NCI-H2107 treated with DMSO at 0.1 percent for 48 hours (cell line): ENCODE results near the gene MCU.
"Not testable (repeated sequence)": the region's sequence is repeated elsewhere in the genome, so short reads cannot be mapped to it uniquely, and the experiment has no call there.

Source experiments
- DNase-seq: peaks from one replicate; lab custom pipeline; 2025; ENCODE audit not compliant: unreplicated experiment; lab: John Stamatoyannopoulos, UW

The MCU gene

GRCh38 chr10:72686430-72686829 lies 5.5 kb upstream of the MCU start:
- not testable (repeated sequence) for DNase-seq

DNA sequence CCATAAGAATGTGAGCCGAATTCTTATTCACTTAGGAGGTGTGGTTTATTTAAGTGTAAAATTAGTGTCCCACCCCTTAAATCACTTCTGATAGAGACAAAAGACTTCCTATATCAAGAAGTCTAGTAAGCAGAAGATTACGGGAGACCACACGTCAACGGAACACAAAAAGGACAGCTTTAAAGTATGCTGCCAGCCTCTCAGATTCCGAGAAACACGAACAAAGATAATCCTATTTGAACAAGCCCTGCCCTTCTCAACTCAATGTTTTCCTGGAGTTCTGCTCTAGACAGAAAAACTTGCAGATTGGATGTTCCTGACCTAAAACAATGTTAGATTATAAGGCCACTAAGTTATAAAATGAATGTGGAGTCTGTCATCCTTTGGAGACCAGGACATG lies 4.9 kb upstream of the MCU start:
- no peak for DNase-seq

GRCh38 chr10:72688208-72688651 lies 3.7 kb upstream of the MCU start:
- DNase-seq = no peak

DNA sequence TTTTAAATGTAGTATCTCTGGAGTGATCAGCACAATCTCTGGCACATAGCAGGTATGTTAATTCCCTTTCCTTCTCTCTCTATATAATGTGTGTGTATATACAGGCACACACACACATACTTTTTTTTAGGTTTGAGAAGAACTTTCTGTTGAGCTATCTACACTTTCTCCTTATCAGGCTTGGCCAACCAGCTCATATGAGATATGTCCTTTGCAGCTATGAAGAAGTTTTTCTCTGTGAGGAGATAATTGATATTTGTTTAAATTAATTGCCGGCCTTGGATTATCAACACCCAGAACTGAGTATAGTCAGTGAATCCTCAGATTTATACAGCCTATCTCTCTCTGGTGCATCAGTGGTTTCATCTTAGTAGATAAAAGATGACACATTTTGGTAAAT lies 2.3 kb upstream of the MCU start:
- no peak for DNase-seq

GRCh38 chr10:72690071-72690755 lies 1.7 kb upstream of the MCU start:
- no peak for DNase-seq

DNA sequence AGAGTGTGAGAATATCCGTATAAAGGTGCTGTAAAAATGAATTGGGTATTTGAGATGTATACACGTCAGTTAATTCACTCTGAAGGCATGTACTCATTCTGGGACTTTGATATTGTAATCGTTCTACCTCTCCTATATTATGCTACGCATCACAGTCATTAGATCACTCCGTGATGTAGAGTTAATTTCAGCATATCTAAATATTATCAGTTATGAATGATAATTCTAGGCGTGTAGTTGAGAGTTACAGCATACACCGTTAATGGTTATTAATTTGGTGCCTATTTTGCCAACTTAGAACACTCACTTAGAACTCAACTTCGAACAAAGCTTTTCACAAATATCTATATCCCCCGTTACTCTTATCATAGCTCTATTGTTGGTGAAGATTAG lies 477 bp upstream of the MCU start:
- DNase-seq = no peak

GRCh38 chr10:72692744-72692993 lies 726 bp downstream of the MCU start:
- no peak for DNase-seq

GRCh38 chr10:72692994-72693781 lies 1.2 kb downstream of the MCU start:
- DNase-seq = no peak

DNA sequence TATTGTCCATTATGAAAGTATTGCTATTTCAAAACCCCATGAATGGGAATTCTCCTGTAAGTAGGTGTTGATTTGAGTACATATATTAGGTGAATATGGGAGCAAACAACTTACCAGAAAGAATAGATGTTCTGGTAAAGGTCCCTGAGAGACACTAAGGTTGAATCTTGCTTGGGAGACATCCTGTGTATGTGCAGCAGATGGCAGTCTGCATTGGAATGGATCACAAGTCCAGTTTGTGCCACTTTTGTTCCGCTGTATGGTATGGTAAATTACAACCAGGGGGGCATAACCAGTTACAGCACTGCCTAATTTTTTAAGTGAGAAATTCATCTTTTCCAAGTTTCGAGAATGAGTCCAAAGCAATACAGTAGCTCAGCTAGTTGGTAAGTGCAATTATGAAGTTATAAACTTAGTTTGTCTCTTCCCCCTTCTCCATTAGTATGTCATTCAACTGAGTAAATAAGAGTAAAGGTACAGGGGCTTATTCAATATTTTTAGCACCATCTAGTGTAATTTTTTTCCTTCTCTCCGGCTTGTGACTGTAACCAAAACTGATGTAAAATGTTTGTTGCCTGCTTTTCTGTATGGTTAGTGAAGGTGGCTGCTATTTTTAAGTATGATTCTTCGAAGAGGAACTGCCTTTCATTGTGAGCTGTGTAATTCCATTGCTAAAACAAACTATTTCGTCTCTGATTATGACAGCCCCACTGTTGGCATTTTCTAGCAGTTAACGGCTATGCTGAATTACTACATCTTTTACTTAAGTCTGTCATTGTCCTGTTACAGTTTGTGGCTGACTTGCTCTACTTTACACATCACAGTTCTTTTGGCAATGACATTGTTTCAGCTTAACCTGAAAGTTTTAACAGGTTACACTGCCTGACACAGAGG lies 2.8 kb downstream of the MCU start:
- DNase-seq = no peak

DNA sequence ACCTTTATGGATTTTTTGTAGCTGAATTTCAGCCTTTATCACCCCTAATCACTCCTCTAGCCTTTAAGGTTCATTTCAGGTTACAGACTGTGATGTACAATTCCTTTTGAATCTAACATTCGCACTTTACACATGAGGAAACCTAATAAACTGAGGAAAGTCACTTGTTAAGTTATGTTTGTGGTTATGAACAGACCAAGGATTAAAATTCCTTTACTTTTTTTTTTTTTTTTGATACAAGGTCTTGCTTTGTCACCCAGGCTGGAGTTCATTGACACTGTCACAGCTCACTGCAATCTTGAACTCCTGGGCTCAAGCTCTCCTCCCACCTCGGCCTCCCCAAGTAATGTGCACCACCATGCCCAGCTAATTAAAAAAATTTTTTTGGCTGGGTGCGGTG lies 3.6 kb downstream of the MCU start:
- no peak for DNase-seq

- DNase-seq = no peak
These were observed 5.8 kb downstream of the MCU start for GRCh38 chr10:72697716-72698115.

GRCh38 chr10:72702465-72702864 lies 10.5 kb downstream of the MCU start:
- not testable (repeated sequence) for DNase-seq

DNA sequence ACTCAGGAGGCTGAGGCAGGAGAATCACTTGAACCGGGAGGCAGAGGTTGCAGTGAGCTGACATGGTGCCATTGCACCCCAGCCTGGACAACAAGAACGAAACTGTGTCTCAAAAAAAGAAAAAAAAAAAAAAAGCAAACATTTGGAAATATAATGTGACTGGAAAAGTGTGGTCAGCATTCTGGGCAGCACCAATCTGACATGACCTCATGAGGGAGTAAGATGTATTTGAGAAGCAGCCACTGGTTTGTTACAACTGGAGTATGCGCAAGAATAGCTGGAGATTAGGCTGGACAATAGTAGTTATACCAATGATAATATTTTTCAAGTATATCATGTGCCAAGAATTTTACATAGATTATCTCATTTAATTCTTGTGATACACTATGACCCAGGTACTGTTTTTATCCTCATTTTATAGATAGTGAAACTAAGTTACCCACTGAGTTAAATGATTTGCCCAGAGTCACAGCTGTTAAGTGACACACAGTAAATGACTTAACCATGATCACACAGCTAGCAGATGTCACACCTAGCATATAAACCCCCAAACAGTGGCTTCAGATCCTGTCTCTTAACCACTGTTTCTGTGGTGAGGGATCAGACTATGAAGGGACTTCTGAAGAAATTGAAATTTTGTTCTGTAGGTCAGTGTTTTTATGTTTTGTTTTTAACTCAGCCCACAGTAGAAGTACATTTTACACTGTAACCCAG lies 11.1 kb downstream of the MCU start:
- no peak for DNase-seq

- no peak for DNase-seq
These were observed 12.2 kb downstream of the MCU start for GRCh38 chr10:72704117-72704516.

DNA sequence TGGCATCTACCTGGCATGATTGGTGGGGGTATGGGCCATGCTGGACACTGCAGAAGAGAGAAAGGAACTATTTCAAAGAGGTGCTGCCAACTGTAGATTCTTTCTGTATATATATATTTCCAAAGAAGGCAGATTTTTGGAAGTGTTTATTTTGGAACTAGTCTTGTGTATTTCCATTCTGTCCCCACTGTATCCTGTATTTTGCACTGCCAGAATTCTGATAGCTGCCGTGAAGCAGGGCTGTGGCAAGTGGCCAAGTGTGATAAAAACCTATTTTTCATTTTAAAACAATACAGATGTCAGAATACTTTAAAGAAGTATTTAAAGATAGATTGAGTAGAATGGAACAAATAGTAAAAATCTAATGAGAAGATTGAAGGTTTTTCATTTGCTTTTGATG lies 17.1 kb downstream of the MCU start:
- DNase-seq = no peak

DNA sequence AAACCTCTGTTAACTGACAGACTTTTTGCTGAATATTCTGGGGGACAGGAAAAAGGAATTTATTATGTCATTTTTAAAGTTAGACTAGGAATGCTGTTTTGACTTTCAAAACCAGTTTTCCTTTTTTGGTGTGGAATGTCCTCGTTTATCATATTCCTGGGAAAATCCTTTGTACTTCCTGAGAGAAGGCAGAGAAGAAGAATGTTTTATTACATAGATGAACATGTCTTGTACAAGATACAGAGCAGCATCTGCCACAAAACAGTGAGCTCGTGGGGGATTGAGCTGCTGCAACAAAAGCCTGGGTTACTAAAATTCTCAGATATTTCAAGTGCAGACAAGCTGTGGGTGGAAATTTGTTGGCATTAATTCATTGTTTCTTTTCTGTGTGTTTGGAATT lies 20.2 kb downstream of the MCU start:
- DNase-seq = no peak

- no peak for DNase-seq
These were observed 28.1 kb downstream of the MCU start for GRCh38 chr10:72719941-72720592.

- DNase-seq = no peak
These were observed 29.1 kb downstream of the MCU start for GRCh38 chr10:72720814-72721660.

DNA sequence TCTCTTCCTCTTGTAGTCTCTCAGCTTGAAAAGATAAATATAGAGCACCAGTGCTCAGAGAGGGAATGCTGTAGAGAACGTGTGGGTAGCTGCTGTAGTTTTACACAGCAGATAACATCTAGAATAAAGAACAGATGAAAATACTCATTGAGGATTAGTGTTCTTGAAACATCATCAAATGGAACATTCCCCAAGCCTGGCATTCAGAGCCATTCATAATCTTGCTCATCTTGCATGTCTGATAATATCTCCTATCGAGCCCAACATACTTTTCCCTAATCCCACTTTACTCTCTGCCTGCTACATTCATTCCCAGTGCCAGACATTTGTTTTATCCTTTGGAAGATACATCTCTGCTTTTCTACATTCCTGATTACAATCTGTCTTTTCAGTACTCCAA lies 35.2 kb downstream of the MCU start:
- no peak for DNase-seq

DNA sequence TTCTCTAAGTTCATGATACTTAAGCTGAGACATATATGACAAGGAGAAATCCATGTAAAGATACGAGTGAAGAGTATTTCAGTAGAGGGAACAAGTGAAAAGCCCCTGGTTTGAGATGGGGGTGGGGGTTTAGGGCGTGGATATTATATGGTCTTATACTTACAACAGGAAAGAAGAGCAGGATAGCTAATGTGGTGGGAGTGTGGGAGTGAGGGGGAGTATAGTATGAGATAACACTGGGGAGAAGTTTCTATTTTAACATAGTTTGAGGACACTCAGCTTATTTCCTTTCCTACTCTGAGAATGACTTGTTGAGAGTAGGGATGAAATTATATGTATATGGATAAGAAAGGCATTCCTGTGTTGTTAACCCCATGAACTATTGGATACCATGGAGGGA lies 36.5 kb downstream of the MCU start:
- no peak for DNase-seq
